ENCODE results near the gene DEPDC1.
"Not testable (repeated sequence)": the region's sequence is repeated elsewhere in the genome, so short reads cannot be mapped to it uniquely, and the experiment has no call there.

The DEPDC1 gene

DNA sequence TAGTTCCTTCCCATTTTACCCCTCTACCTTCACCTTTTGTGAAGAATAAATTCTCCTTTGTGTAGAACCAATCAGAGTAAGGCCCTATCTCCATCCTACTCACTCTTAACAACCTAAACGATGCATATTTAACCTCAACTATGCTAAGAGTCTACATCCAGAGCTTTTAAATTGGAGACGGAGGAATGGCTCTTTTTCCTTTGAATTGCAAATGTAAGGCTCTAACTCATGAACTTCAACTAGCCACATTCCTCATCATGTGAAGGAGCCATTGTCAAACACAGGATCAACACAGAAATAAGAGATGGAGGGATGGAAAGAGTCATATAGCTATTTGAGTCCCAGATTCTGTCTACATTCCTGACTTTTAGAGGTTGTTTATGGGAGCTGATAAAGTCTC, 18.2 kb downstream of the DEPDC1 start:
- no peak for DNase-seq (ENCODE audit: low read depth, low spot score)

GRCh38 chr1:68476626-68477025, 20.3 kb downstream of the DEPDC1 start:
- DNase-seq (ENCODE audit: low read depth, low spot score) = not testable (repeated sequence)

DNA sequence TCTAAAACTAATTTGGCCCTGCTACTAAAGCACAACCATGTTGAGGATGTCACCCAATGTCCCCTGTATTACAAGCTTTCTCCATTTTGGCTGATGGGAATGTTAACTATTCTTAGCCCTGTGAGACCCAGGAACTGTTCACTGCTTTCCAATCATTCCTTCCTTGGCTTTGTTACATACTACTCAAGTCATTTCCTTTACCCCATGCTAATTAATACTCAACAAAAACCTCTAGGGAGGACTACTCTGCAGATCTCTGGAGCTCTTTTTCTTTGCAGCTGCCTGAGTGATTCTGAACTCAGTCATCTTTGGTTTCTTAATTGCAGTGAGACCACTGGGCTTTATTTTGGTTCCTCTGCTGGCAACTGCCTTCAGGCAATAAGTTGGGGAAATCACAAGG, 23.8 kb downstream of the DEPDC1 start:
- no peak for DNase-seq (ENCODE audit: low read depth, low spot score)

- DNase-seq (ENCODE audit: low read depth, low spot score) = no peak
Observed at GRCh38 chr1:68470388-68470970, 26.4 kb downstream of the DEPDC1 start.

DNA sequence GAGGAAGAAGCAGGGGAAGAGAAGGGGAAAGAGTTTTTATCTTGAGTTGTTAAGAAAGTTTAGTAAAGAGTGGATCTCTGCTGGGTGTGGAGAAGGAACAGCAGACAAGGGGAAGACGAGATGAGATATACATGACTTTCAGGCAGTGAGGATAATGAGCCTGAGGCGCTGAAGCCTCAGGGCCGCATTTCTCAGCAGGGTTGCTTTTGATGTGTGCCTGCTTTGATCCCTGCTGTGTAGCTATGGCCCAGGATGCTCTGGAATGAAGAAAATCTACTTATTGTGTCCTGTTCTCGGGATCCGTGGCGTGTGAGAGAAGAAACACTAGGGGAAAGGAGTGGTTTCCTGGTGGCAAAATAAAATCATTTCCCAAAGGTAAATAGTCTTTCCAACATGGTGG, 32.0 kb downstream of the DEPDC1 start:
- no peak for DNase-seq (ENCODE audit: low read depth, low spot score)

DNA sequence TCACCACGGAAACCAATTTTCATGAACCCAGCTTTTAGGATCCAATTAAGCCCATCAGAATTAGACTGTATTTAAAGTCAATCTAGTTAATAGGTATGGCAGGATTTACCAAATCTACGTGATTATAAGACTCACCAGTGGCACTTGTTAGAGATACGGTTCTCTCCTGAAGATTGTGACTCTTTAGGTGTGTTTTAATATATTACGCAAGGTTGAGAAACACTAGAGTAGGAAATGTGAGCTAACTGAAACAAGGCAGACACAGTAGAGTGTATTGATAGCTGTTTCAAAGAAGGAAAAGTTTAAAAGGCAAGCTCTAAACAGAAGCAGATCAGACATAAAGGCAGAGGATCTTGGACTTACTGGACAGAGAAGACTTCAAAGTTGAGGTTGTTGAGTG, 35.9 kb downstream of the DEPDC1 start:
- no peak for DNase-seq (ENCODE audit: low read depth, low spot score)

- no peak for DNase-seq (ENCODE audit: low read depth, low spot score)
Observed at GRCh38 chr1:68459796-68460195, 37.1 kb downstream of the DEPDC1 start.

DNA sequence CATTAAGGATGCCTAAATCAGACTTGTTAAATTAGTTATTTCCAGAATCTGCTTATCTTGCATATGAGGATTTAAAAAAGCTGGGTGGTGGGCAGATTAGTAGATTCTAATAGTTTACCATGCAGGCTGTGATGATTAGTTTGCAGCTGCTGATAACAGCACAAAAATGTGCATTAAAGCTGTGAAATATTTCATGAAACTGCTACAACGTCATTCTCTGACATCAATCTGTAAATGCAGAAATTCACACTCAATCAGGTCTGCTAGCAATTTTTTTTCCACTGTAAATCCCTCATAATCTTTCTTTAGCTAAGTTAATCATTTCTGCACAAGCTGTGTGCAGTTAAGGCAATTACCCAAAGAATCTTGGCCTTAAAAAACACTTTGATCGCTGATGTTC, 37.8 kb downstream of the DEPDC1 start:
- no peak for DNase-seq (ENCODE audit: low read depth, low spot score)

DNA sequence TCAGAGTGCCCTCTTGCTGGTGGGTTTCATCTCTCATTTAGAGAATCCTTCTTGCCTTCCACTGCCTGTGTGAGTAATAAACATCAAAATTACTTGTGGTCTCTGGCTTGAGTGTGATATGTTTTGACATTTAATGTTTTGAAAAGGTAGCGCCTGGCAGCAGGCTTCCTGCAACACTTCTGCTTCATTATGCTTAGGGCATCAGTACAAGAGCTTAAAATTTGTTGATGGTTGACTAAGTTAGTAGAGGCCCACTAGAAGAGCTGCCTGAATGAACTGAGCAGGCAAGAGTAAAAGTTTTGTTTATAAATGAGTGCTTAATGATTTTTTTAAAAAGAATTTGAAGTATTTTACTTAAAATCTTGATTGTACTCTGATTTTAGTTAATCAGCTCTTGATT, 40.7 kb downstream of the DEPDC1 start:
- DNase-seq (ENCODE audit: low read depth, low spot score) = no peak

DNA sequence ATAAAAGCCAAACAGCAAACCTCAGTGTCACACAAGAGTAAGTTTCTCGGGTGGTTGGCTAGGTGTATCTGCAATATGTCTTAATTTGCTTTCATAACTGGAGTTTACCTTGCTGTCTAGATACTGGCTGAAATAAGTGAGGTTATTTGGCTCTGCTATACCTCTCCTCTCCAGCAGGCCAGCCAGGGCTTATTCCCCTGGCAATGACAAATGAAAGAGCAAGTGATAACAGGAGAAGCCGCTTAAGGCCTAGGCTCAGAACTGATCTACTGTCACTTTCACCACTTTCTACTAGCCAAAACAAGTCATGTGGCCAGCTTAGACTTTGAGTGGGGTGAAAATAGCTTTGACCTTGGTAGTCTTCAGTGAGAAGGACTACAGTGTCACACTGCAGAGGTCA, 42.3 kb downstream of the DEPDC1 start:
- no peak for DNase-seq (ENCODE audit: low read depth, low spot score)

DNA sequence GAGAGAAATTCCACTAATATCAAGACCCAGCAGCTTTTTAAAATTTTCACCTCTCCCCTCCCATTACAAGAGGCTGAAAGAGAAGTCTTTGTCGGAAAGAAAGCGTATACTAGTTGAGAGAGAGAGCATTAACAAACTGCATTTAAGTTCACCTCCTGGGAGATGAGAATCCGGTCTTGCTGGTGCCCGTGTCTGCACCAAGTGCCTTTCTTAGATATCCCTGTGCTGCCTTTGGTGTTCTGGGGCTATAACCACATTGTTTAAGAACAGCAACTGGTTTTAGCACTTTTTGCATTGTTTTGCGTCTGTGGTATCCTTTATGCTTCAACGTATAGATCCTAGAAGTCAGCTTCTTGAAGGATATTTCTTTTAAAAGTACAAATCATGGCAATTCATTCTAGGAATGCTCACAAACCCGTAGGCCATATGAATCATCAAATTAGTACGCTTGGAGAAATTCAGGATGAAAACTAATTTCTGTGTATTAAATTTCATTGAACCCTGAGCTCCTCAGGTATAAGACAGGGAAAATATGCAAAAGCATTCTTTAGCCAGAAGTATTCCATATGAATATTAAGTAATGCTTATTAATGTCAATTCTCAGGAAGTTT, 43.7 kb downstream of the DEPDC1 start:
- no peak for DNase-seq (ENCODE audit: low read depth, low spot score)

GRCh38 chr1:68449901-68450300, 47.0 kb downstream of the DEPDC1 start, which contains the start of gene RPE65:
Gene RPE65 (minus strand): TSS chr1:68449954. CDS start chr1:68449905, 49 bp downstream.
- no peak for DNase-seq (ENCODE audit: low read depth, low spot score)

DNA sequence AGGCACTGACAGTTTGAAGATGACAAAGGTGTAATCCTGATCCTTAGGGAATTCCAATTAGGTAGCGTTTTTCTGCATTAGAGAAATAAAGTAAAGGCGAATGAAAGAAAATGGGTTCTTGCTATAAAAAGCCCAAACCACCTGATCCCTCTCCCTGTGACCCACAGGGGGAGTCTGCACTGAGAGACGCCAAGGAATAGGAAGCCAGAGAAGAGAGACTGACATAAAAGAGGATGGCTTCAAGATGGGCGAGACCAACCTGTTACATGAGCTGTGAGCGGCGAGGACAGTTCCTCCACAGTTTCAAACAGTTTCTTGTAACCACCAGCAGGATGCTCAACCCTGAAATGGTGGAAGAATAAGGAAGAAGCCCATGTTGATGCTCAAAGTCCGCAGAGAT, 48.5 kb downstream of the DEPDC1 start:
- no peak for DNase-seq (ENCODE audit: low read depth, low spot score)

DNA sequence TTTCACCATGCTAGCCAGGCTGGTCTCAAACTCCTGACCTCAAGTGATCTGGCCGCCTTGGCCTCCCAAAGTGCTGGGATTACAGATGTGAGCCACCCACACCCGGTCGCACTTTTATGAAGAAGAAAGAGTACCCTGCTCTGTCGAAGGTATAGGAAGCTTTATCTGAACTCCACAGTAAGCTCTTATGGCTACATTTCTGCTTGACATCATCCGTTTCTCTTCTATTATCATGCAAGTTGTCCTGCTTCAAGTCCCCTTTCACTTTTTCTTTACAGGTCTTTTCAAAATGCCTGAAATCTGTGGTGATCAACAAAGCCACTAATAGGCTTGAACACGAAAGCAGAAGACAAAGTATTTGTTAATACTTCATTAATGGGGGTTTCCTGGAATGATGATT, 51.2 kb downstream of the DEPDC1 start:
- DNase-seq (ENCODE audit: low read depth, low spot score) = no peak

DNA sequence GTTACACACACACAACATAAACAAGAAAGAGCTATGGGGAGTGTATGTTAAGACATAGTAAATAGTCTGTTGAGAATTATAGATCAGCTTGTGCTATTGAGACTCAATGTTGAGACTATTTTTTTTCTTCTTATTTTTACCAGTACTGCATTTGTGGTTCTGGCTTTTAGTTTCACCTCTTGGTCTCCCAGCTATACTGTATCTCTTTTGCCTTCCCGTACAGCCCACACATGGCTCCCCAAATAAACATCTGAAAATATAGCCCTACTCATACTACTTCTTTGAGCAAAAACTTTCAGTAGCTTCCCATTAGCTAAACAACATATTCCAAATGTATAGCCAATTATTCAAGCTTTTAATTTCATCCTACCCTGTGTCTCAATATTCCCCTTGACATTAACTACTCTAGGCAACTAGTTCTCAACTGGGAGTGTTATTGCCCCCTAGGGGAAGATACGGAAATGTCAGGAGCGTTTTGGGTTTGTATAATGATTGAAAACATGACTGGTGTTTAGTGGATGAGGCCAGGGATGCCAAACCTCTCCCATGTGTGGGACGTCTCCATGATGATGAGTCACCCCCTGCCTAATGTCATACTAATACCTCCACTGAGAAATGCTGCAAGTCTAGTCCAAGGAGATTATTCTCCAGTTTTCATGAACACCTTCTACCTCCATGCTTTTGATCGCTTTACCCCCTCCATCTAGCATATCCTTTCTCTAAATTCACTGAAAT, 53.9 kb downstream of the DEPDC1 start:
- DNase-seq (ENCODE audit: low read depth, low spot score) = no peak

GRCh38 chr1:68442006-68442405, 54.9 kb downstream of the DEPDC1 start:
- DNase-seq (ENCODE audit: low read depth, low spot score) = no peak

DNA sequence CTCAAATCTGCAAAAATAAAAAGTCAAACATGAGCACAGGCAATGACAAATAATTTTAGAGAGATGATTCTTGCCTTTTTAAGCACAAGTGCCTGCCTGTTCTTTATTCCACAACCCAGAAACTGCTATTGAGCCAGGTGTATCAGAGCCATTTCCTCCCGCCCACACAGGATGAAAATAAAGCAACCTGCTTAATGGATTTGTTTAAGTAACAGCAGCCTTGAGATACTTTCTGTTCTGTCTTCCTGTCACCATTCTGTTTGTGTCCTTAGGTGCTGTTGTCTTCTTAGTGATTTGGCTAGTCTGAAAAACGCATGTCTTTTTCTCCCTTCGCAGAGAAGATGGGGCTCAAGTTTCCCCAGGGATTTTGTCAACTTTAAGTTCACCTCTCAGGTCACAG, 58.6 kb downstream of the DEPDC1 start:
- no peak for DNase-seq (ENCODE audit: low read depth, low spot score)

DNA sequence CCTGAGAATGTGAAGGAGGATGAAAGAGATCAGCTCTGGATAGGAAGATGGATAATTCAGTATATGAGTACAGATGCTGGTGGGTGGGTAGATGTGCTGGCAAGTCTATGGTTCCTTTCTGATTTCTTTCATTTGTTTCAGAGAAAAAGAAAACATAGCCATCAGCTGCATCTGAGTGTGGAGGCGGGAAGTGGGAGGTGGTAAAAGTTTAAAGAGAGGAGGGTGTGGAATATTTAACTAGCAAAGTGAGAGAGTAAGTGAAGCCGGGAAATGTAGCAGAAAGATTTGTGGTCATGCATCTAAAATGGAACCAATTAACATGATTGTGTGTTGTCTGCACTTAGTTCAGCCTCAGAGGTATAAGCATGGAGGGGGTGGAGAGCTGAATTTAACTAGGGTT, 63.5 kb downstream of the DEPDC1 start:
- no peak for DNase-seq (ENCODE audit: low read depth, low spot score)

DNA sequence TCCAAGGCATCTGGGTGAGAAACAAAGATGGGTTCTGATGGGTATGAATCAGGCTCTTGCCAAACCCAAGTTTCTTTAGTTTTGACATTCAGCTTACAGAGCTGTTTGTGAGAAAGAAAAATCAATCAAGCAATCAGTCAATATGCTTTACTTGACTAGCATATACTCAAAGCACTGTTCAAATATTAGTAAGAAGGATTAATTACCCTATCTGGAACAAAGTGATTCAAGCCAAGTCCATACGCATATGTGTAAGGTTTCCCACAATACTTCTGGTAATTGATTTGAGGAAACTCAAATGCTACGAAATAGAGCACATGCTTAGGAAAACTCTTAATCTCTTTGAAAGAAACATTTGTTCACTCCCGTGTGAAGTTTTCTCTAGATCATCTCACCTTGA, 65.8 kb downstream of the DEPDC1 start:
- DNase-seq (ENCODE audit: low read depth, low spot score) = no peak

GRCh38 chr1:68429233-68429808, 67.6 kb downstream of the DEPDC1 start:
- DNase-seq (ENCODE audit: low read depth, low spot score) = no peak

DNA sequence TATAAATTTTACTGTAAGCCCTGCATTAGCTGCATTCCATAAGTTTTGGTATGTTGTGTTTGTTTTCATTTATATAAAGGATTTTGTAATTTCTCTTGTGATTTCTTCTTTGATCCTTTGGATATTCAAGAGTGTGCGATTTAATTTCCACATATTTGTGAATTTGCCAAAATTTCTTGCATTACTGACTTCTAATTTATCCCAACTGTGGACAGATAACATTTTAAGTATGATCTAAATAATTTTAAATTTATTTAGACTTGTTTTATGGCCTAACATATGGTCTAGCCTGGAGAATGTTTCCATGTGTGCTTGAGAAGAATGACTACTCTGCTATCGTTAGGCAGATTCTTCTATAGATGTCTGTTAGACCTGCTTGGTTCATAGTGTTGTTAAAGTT, 70.3 kb downstream of the DEPDC1 start:
- no peak for DNase-seq (ENCODE audit: low read depth, low spot score)
